ENCODE results near the gene SLC27A4. TPM values are rescaled to one million over a fixed set of nuclear protein-coding genes. Genes with fewer than 3 reads are reported as not detected.
A peak's percentile ranks its signal among the peaks of the same experiment; 100 is the strongest.

The SLC27A4 gene
- total RNA-seq, 1 donor from 2014 or later: 19.7 TPM

- Histone ChIP-seq H3K27me3 (ENCODE audit: control insufficient read depth, insufficient read depth, low read length) (no peaks in the 10 kb centered on the region), H3K4me3 (ENCODE audit: low read depth, low read length) (no peak overlapping the region), H3K36me3 (ENCODE audit: control insufficient read depth, insufficient read depth, low read length) (no peaks in the 10 kb centered on the region)
- no peak for TF ChIP-seq CTCF (IDR thresholded peaks at IDR 0.05; ENCODE audit: insufficient read depth, low read length, severe bottlenecking)
- no peak for FAIRE-seq
- no peak for DNase-seq (ENCODE audit: low read depth)
Observed at GRCh38 chr9:128297221-128297773, 43.0 kb upstream of the SLC27A4 start.

- DNase-seq (ENCODE audit: low read depth) (peak; percentile 35), FAIRE-seq (no peak)
- Histone ChIP-seq H3K4me3 (ENCODE audit: low read depth, low read length) (no peak overlapping the region), H3K36me3 (ENCODE audit: control insufficient read depth, insufficient read depth, low read length) (no peaks in the 10 kb centered on the region), H3K27me3 (ENCODE audit: control insufficient read depth, insufficient read depth, low read length) (no peaks in the 10 kb centered on the region)
- no peak for TF ChIP-seq CTCF (IDR thresholded peaks at IDR 0.05; ENCODE audit: insufficient read depth, low read length, severe bottlenecking)
Observed at GRCh38 chr9:128298535-128299482, 41.5 kb upstream of the SLC27A4 start.

- FAIRE-seq (no peak), DNase-seq (ENCODE audit: low read depth) (no peak)
- Histone ChIP-seq H3K4me3 (ENCODE audit: low read depth, low read length) (no peak overlapping the region), H3K27me3 (ENCODE audit: control insufficient read depth, insufficient read depth, low read length) (no peaks in the 10 kb centered on the region), H3K36me3 (ENCODE audit: control insufficient read depth, insufficient read depth, low read length) (no peaks in the 10 kb centered on the region)
- no peak for TF ChIP-seq CTCF (IDR thresholded peaks at IDR 0.05; ENCODE audit: insufficient read depth, low read length, severe bottlenecking)
Observed at GRCh38 chr9:128304136-128304970, 36.0 kb upstream of the SLC27A4 start.

GRCh38 chr9:128304971-128305288 lies 35.4 kb upstream of the SLC27A4 start:
- no peak for DNase-seq (ENCODE audit: low read depth)
- FAIRE-seq: no peak
- no peak for TF ChIP-seq CTCF (IDR thresholded peaks at IDR 0.05; ENCODE audit: insufficient read depth, low read length, severe bottlenecking)
- peaks cover 4% of the 10 kb centered on the region for H3K36me3 ChIP-seq (ENCODE audit: control insufficient read depth, insufficient read depth, low read length)
- no peak overlapping the region for H3K4me3 ChIP-seq (ENCODE audit: low read depth, low read length)
- H3K27me3 ChIP-seq (ENCODE audit: control insufficient read depth, insufficient read depth, low read length): no peaks in the 10 kb centered on the region

GRCh38 chr9:128309551-128309950 lies 30.8 kb upstream of the SLC27A4 start:
- Histone ChIP-seq H3K36me3 (ENCODE audit: control insufficient read depth, insufficient read depth, low read length) (peaks cover 21% of the 10 kb centered on the region), H3K4me3 (ENCODE audit: low read depth, low read length) (no peak overlapping the region), H3K27me3 (ENCODE audit: control insufficient read depth, insufficient read depth, low read length) (no peaks in the 10 kb centered on the region)
- FAIRE-seq: no peak
- no peak for TF ChIP-seq CTCF (IDR thresholded peaks at IDR 0.05; ENCODE audit: insufficient read depth, low read length, severe bottlenecking)
- no peak for DNase-seq (ENCODE audit: low read depth)
